ENCODE data around the gene RNF144A. TPM values are rescaled to one million over a fixed set of nuclear protein-coding genes. Genes with fewer than 3 reads are reported as not detected.

Gene RNF144A
- total and polyA plus RNA-seq, 3 donors from 2014 or later, result 8.9 to 12.9 (median 12.6) TPM

DNA sequence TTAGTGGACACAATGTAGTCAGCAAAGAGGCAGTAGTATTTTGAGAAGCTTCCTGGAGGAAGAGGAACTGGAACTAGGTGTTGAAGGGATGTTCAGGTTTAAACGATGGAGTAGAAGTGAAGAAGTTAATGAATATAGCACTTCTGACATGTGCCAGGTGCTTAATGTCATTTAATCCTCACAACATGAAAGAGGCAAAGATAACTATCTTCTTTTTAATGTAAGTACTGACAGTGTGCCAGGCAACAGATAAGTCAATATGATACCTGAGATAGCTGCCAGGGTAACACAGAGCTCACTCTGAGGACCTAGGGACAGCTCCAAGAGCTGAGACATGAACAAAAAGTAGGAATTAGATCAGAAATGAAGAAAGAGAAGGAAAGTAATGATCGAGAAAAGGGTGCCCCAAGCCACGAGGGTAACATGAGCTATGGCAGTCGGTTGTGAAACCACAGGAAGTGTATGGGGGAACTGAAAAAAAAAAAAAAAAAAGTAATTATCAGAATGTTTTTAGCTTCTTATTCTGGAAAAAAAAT lies 140.7 kb downstream of the RNF144A start:
- H3K27ac ChIP-seq, result no peak overlapping the region
- H3K9me3 ChIP-seq, result no peaks in the 10 kb centered on the region
- no peaks in the 10 kb centered on the region for H3K4me1 ChIP-seq
- H3K27me3 ChIP-seq, result no peaks in the 10 kb centered on the region
- H3K4me3 ChIP-seq, result no peak overlapping the region
- no peaks in the 10 kb centered on the region for H3K36me3 ChIP-seq (ENCODE audit: low read depth, missing control alignments)
- intact Hi-C loops (cut with DNase I; ENCODE audit: low total_unique reads), result no loop called here
- no peak for DNase-seq
- no peak for TF ChIP-seq POLR2A (IDR thresholded peaks at IDR 0.05)
- TF ChIP-seq, protein P1, sequence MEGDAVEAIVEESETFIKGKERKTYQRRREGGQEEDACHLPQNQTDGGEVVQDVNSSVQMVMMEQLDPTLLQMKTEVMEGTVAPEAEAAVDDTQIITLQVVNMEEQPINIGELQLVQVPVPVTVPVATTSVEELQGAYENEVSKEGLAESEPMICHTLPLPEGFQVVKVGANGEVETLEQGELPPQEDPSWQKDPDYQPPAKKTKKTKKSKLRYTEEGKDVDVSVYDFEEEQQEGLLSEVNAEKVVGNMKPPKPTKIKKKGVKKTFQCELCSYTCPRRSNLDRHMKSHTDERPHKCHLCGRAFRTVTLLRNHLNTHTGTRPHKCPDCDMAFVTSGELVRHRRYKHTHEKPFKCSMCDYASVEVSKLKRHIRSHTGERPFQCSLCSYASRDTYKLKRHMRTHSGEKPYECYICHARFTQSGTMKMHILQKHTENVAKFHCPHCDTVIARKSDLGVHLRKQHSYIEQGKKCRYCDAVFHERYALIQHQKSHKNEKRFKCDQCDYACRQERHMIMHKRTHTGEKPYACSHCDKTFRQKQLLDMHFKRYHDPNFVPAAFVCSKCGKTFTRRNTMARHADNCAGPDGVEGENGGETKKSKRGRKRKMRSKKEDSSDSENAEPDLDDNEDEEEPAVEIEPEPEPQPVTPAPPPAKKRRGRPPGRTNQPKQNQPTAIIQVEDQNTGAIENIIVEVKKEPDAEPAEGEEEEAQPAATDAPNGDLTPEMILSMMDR (IDR thresholded peaks at IDR 0.05), result no peak
- 85% methylated on average over 4 of the region's 4 CpGs for WGBS, 2 donors

- no peaks in the 10 kb centered on the region for H3K36me3 ChIP-seq (ENCODE audit: low read depth, missing control alignments)
- DNase-seq, result no peak
- H3K4me1 ChIP-seq, result no peaks in the 10 kb centered on the region
- TF ChIP-seq POLR2A (IDR thresholded peaks at IDR 0.05), result no peak
- TF ChIP-seq, protein P1 (IDR thresholded peaks at IDR 0.05), result no peak
- intact Hi-C loops (cut with DNase I; ENCODE audit: low total_unique reads), result no loop called here
- no peaks in the 10 kb centered on the region for H3K27me3 ChIP-seq
- 55 to 81% methylated on average over 2 of the region's 2 CpGs for WGBS, 2 donors
- H3K9me3 ChIP-seq, result no peaks in the 10 kb centered on the region
- H3K4me3 ChIP-seq, result no peak overlapping the region
- H3K27ac ChIP-seq, result no peak overlapping the region
These were observed 142.9 kb downstream of the RNF144A start for GRCh38 chr2:7060156-7060555.

- DNase-seq, result peak; percentile 24
- intact Hi-C loops (cut with DNase I; ENCODE audit: low total_unique reads), result no loop called here
- Histone ChIP-seq H3K4me1 (no peaks in the 10 kb centered on the region), H3K9me3 (no peaks in the 10 kb centered on the region), H3K27me3 (no peaks in the 10 kb centered on the region), H3K27ac (no peak overlapping the region), H3K36me3 (ENCODE audit: low read depth, missing control alignments) (no peaks in the 10 kb centered on the region), H3K4me3 (no peak overlapping the region)
- no peak for TF ChIP-seq POLR2A (IDR thresholded peaks at IDR 0.05)
- TF ChIP-seq, protein P1 (IDR thresholded peaks at IDR 0.05), result no peak
- WGBS, 2 donors, result 64 to 70% methylated on average over 8 of the region's 8 CpGs
These were observed 143.6 kb downstream of the RNF144A start for GRCh38 chr2:7060631-7061449.

DNA sequence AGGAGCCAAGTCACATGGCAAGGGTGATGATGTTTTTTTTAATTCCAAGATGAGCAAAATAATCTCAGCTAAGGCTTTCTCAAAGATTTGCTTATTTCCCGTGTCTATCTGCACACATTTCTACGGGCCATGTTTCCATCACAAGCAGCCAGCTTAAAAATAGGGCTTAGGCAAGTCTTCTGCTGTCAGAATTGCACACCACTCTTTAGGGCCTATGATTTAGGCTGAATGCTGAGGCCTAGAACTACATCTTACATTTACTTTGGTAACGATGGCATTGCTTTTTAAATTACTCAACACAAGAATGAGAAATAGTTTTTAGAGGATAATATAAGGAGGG lies 144.2 kb downstream of the RNF144A start:
- no peak for DNase-seq
- no peak overlapping the region for H3K27ac ChIP-seq

More for the DNA sequence above, 144.2 kb downstream of the RNF144A start:
- Histone ChIP-seq H3K4me1 (no peaks in the 10 kb centered on the region), H3K9me3 (no peaks in the 10 kb centered on the region), H3K36me3 (ENCODE audit: low read depth, missing control alignments) (no peaks in the 10 kb centered on the region), H3K4me3 (no peak overlapping the region), H3K27me3 (no peaks in the 10 kb centered on the region)
- TF ChIP-seq POLR2A (IDR thresholded peaks at IDR 0.05), result no peak
- TF ChIP-seq, protein P1 (IDR thresholded peaks at IDR 0.05), result no peak
- intact Hi-C loops (cut with DNase I; ENCODE audit: low total_unique reads), result no loop called here
- 55 to 59% methylated on average over 3 of the region's 3 CpGs for WGBS, 2 donors

Data from testis (tissue), 3 donors.